OCI-LY3 (cell line): ENCODE results near the gene AHNAK2.

Source experiments
- H2AFZ ChIP-seq: fragments of 200-600, 300-600 bp; shearing (Covaris generic); 2 replicates; pipeline ENCODE4 v1.6.0; 2014; ENCODE audit warnings: antibody characterized with exemption, low read depth, low read length
- H3K27ac ChIP-seq: fragments of 200-600, 300-600 bp; sonication (generic); 2 replicates; pipeline ENCODE4 v1.5.1; 2014; ENCODE audit warnings: mild to moderate bottlenecking, low read length, moderate library complexity, mixed read lengths
- H3K27me3 ChIP-seq: fragments of 200-600, 300-600 bp; sonication (generic); 2 replicates; pipeline ENCODE4 v1.6.1; 2014; ENCODE audit warnings: low read depth, low read length, mixed read lengths
- H3K36me3 ChIP-seq: fragments of 200-600, 300-600 bp; sonication (generic); replicated peaks from 2 replicates; pipeline ENCODE3; 2014; ENCODE audit warnings: low read depth, low read length, mixed read lengths
- H3K4me1 ChIP-seq: fragments of 300-600, 200-600 bp; sonication (generic); 2 replicates; pipeline ENCODE4 v1.6.1; 2014; ENCODE audit warnings: low read length, mixed read lengths
- H3K4me2 ChIP-seq: fragments of 200-600, 300-600 bp; sonication (generic); 2 replicates; pipeline ENCODE4 v1.6.1; 2014; ENCODE audit warnings: low read length, mixed read lengths
- H3K4me3 ChIP-seq: fragments of 300-600, 200-600 bp; sonication (generic); 2 replicates; pipeline ENCODE4 v1.5.1; 2014; ENCODE audit warnings: antibody characterized with exemption, mild to moderate bottlenecking, low read length, moderate library complexity
- H3K79me2 ChIP-seq: fragments of 300-600, 200-600 bp; shearing (Covaris generic); 2 replicates; pipeline ENCODE4 v1.6.1; 2014; ENCODE audit warnings: mild to moderate bottlenecking, low read length, mixed read lengths
- H3K9ac ChIP-seq: fragments of 300-600, 200-600 bp; shearing (Covaris generic); 2 replicates; pipeline ENCODE4 v1.6.0; 2014; ENCODE audit warnings: mild to moderate bottlenecking, low read length, moderate library complexity
- H3K9me3 ChIP-seq: fragments of 200-600, 300-600 bp; shearing (Covaris generic); 2 replicates; pipeline ENCODE4 v1.6.1; 2014; ENCODE audit warnings: low read length, mixed read lengths; ENCODE audit not compliant: insufficient read depth
- H4K20me1 ChIP-seq: fragments of 200-600, 300-600 bp; sonication (generic); 2 replicates; pipeline ENCODE4 v1.6.1; 2016; ENCODE audit warnings: low read length, mixed read lengths; ENCODE audit not compliant: insufficient read depth
- EZH2phosphoT487 ChIP-seq: fragments of 200-600 bp; shearing (Covaris generic); IDR thresholded peaks from 2 replicates; pipeline ENCODE4 v1.6.1; 2018; ENCODE audit warnings: antibody characterized with exemption, mixed run types, low read depth
- TF ChIP-seq, protein P1 (sequence below): fragments of 200-600, 300-600 bp; sonication (generic); IDR thresholded peaks from 2 replicates; pipeline ENCODE4 v1.5.1; 2014; ENCODE audit warnings: antibody characterized with exemption, low read length, low read depth

AHNAK2 gene

GRCh38 chr14:104974665-104975390 lies 3.3 kb downstream of the AHNAK2 start:
- Histone ChIP-seq H3K27me3 (no peaks in the 10 kb centered on the region), H3K79me2 (no peaks in the 10 kb centered on the region), H3K4me2 (no peak overlapping the region), H3K9me3 (no peaks in the 10 kb centered on the region), H2AFZ (no peak overlapping the region), H3K27ac (no peak overlapping the region), H3K9ac (no peak overlapping the region), H3K4me1 (peaks cover 2% of the 10 kb centered on the region; the same call in 1 of the 2 replicates), H4K20me1 (no peaks in the 10 kb centered on the region), H3K4me3 (no peak overlapping the region), H3K36me3 (no peaks in the 10 kb centered on the region)
- TF ChIP-seq, protein P1, sequence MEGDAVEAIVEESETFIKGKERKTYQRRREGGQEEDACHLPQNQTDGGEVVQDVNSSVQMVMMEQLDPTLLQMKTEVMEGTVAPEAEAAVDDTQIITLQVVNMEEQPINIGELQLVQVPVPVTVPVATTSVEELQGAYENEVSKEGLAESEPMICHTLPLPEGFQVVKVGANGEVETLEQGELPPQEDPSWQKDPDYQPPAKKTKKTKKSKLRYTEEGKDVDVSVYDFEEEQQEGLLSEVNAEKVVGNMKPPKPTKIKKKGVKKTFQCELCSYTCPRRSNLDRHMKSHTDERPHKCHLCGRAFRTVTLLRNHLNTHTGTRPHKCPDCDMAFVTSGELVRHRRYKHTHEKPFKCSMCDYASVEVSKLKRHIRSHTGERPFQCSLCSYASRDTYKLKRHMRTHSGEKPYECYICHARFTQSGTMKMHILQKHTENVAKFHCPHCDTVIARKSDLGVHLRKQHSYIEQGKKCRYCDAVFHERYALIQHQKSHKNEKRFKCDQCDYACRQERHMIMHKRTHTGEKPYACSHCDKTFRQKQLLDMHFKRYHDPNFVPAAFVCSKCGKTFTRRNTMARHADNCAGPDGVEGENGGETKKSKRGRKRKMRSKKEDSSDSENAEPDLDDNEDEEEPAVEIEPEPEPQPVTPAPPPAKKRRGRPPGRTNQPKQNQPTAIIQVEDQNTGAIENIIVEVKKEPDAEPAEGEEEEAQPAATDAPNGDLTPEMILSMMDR = no peak
- TF ChIP-seq EZH2phosphoT487 = no peak

GRCh38 chr14:104974146-104974541 lies 4.0 kb downstream of the AHNAK2 start:
- Histone ChIP-seq H4K20me1 (no peaks in the 10 kb centered on the region), H3K27ac (no peak overlapping the region), H3K27me3 (0 out of 2 replicates have a peak, but pooled peaks cover 1% of the 10 kb centered on the region), H3K9me3 (no peaks in the 10 kb centered on the region), H3K9ac (no peak overlapping the region), H3K4me2 (no peak overlapping the region), H3K79me2 (no peaks in the 10 kb centered on the region), H3K4me1 (peaks cover 2% of the 10 kb centered on the region; the same call in 1 of the 2 replicates), H3K4me3 (no peak overlapping the region), H2AFZ (no peak overlapping the region), H3K36me3 (no peaks in the 10 kb centered on the region)
- TF ChIP-seq EZH2phosphoT487 = no peak
- TF ChIP-seq, protein P1 = no peak

DNA sequence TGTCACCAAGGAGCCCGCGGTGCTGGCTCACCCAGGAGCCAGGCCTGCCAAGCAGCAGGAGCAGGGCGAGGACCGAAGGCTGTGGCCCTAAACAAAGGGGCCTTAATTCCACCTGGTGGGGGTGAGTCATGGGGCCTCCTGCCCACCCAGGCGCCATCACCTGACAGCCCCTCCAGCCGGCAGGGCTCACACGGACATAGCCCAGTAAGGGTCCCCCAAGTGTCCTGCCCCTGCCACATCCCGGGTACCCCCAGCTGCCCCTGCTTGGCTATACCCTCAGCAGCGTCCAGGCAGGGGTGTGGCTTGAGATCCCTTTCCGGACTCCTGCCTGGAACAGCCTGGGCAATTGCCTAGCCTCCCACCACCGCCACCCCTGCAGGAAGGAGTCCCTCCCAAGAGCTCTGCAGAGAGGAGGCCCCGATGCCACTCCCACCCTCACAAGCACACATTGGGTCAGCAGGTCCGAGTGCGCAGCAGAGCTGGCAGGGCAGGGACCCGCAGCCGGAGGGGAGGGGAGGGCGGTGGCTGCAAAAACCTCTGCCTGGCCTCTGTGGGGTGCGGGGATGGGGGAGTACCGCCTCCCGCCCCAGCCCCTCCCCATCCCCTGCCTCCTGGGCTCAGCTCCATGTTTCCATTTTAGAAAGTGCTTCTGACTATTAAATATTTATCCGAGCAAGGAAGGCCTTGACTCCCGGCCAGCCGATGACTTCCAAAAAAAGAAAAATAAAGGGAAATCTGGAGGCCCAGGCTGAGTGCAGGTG lies 4.6 kb downstream of the AHNAK2 start:
- Histone ChIP-seq H4K20me1 (no peaks in the 10 kb centered on the region), H3K9me3 (no peaks in the 10 kb centered on the region), H3K4me3 (no peak overlapping the region), H3K4me1 (peaks cover 2% of the 10 kb centered on the region), H3K9ac (no peak overlapping the region), H2AFZ (no peak overlapping the region), H3K27ac (no peak overlapping the region), H3K27me3 (0 out of 2 replicates have a peak, but pooled peaks cover 5% of the 10 kb centered on the region), H3K36me3 (no peaks in the 10 kb centered on the region), H3K79me2 (no peaks in the 10 kb centered on the region), H3K4me2 (no peak overlapping the region)
- TF ChIP-seq EZH2phosphoT487 = no peak
- TF ChIP-seq, protein P1 = no peak

GRCh38 chr14:104973135-104973384 lies 5.1 kb downstream of the AHNAK2 start:
- Histone ChIP-seq H4K20me1 (no peaks in the 10 kb centered on the region), H3K9me3 (no peaks in the 10 kb centered on the region), H3K27ac (no peak overlapping the region), H3K4me3 (no peak overlapping the region), H2AFZ (no peak overlapping the region), H3K4me2 (no peak overlapping the region), H3K4me1 (peaks cover 7% of the 10 kb centered on the region), H3K9ac (no peak overlapping the region), H3K79me2 (no peaks in the 10 kb centered on the region), H3K27me3 (peaks cover 10% of the 10 kb centered on the region), H3K36me3 (no peaks in the 10 kb centered on the region)
- no peak for TF ChIP-seq EZH2phosphoT487
- TF ChIP-seq, protein P1 = no peak
